SU-DHL-6 (cell line): ENCODE data around the gene MVP.

Source experiments
- H2AFZ ChIP-seq: fragments of 200-600 bp; sonication (generic); 2 replicates; pipeline ENCODE4 v1.6.1; 2014; ENCODE audit warnings: low read depth, mild to moderate bottlenecking, moderate library complexity, mixed read lengths, antibody characterized with exemption, low read length; ENCODE audit not compliant: severe bottlenecking
- H3F3A ChIP-seq: fragments of 200-600 bp; shearing (Covaris generic); 2 replicates; pipeline ENCODE4 v1.6.0; 2016; ENCODE audit warnings: antibody characterized with exemption, mild to moderate bottlenecking; ENCODE audit not compliant: insufficient read depth
- H3K27ac ChIP-seq: fragments of 200-600 bp; sonication (generic); 2 replicates; pipeline ENCODE4 v1.5.1; 2016; ENCODE audit warnings: low read depth, mild to moderate bottlenecking, low read length, moderate library complexity, mixed read lengths
- H3K27me3 ChIP-seq: fragments of 200-600 bp; sonication (generic), shearing (Covaris generic); 2 replicates; pipeline ENCODE4 v1.6.0; 2014; ENCODE audit warnings: mild to moderate bottlenecking, low read length
- H3K36me3 ChIP-seq: fragments of 200-600 bp; sonication (generic); 2 replicates; pipeline ENCODE4 v1.6.1; 2014; ENCODE audit warnings: mild to moderate bottlenecking, low read length, mixed read lengths
- H3K4me2 ChIP-seq: fragments of 300-600, 200-600 bp; shearing (Covaris generic), sonication (generic); 2 replicates; pipeline ENCODE4 v1.6.0; 2014; ENCODE audit warnings: low read length, low read depth, mild to moderate bottlenecking; ENCODE audit not compliant: poor library complexity, severe bottlenecking
- H3K4me3 ChIP-seq: fragments of 200-600 bp; sonication (generic); 2 replicates; pipeline ENCODE4 v1.5.1; 2014; ENCODE audit warnings: antibody characterized with exemption, low read length, mild to moderate bottlenecking, mixed read lengths; ENCODE audit not compliant: insufficient read depth, poor library complexity, severe bottlenecking
- H3K79me2 ChIP-seq: fragments of 200-600 bp; sonication (generic); 2 replicates; pipeline ENCODE4 v1.6.1; 2014; ENCODE audit warnings: mild to moderate bottlenecking, low read length, moderate library complexity; ENCODE audit not compliant: insufficient read depth
- H3K9ac ChIP-seq: fragments of 200-600 bp; sonication (generic); 2 replicates; pipeline ENCODE4 v1.7.0; 2014; ENCODE audit warnings: mild to moderate bottlenecking, low read length
- H3K9me2 ChIP-seq: fragments of 200-600 bp; sonication (generic); replicated peaks from 2 replicates; pipeline ENCODE4 v1.6.1; 2014; ENCODE audit warnings: low read length; ENCODE audit not compliant: insufficient read depth
- H3K9me3 ChIP-seq: fragments of 200-600 bp; sonication (generic); 2 replicates; pipeline ENCODE4 v1.6.1; 2014; ENCODE audit warnings: low read length, mixed read lengths; ENCODE audit not compliant: insufficient read depth
- H4K20me1 ChIP-seq: fragments of 200-600 bp; sonication (generic); 2 replicates; pipeline ENCODE4 v1.6.1; 2014; ENCODE audit warnings: low read depth, mild to moderate bottlenecking, antibody characterized with exemption, low read length, moderate library complexity, mixed read lengths
- CTCF ChIP-seq: fragments of 200-600 bp; sonication (generic); IDR thresholded peaks from one replicate; pipeline ENCODE4 v1.5.1; 2017; ENCODE audit warnings: antibody characterized with exemption, mild to moderate bottlenecking, low read length, moderate library complexity; ENCODE audit not compliant: insufficient read depth, poor library complexity, severe bottlenecking
- EZH2phosphoT487 ChIP-seq: fragments of 200-600 bp; sonication (generic), shearing (Covaris generic); conservative IDR thresholded peaks from 2 replicates; pipeline ENCODE4 v1.6.1; 2018; ENCODE audit warnings: mild to moderate bottlenecking, antibody characterized with exemption, low read length, moderate library complexity, mixed read lengths

Gene MVP

GRCh38 chr16:29794231-29794710, 26.0 kb upstream of the MVP start:
- Histone ChIP-seq H4K20me1 (peaks cover 7% of the 10 kb centered on the region; the same call in 1 of the 2 replicates), H3K36me3 (peaks cover 25% of the 10 kb centered on the region), H3K9ac (no peak overlapping the region), H3K9me2 (no peaks in the 10 kb centered on the region), H3K79me2 (peaks cover 69% of the 10 kb centered on the region), H3K27me3 (no peaks in the 10 kb centered on the region), H3K27ac (no peak overlapping the region), H3K4me2 (no peak overlapping the region), H3K4me3 (no peak overlapping the region), H3K9me3 (no peaks in the 10 kb centered on the region), H2AFZ (no peak overlapping the region), H3F3A (no peaks in the 10 kb centered on the region)
- TF ChIP-seq EZH2phosphoT487 (no peak), CTCF (no peak)

GRCh38 chr16:29802416-29802935, 17.8 kb upstream of the MVP start:
- no peaks in the 10 kb centered on the region for H3K9me2 ChIP-seq
- no peaks in the 10 kb centered on the region for H3K9me3 ChIP-seq
- TF ChIP-seq CTCF = no peak
- TF ChIP-seq EZH2phosphoT487 = no peak
- peaks cover 21% of the 10 kb centered on the region for H3K36me3 ChIP-seq
- H2AFZ ChIP-seq = no peak overlapping the region
- H4K20me1 ChIP-seq = no peaks in the 10 kb centered on the region
- H3K4me2 ChIP-seq = no peak overlapping the region
- H3F3A ChIP-seq = peaks cover 31% of the 10 kb centered on the region
- H3K4me3 ChIP-seq = no peak overlapping the region
- H3K27me3 ChIP-seq = no peaks in the 10 kb centered on the region
- H3K9ac ChIP-seq = no peak overlapping the region
- H3K27ac ChIP-seq = no peak overlapping the region
- peaks cover 6% of the 10 kb centered on the region; the same call in 1 of the 2 replicates for H3K79me2 ChIP-seq

GRCh38 chr16:29804020-29804419, 16.2 kb upstream of the MVP start:
- H3K36me3 ChIP-seq = peaks cover 16% of the 10 kb centered on the region
- H3K9me2 ChIP-seq = no peaks in the 10 kb centered on the region
- no peak for TF ChIP-seq EZH2phosphoT487
- H3K4me3 ChIP-seq = peak overlapping the region; percentile 64
- H3K79me2 ChIP-seq = peaks cover 12% of the 10 kb centered on the region; the same call in 1 of the 2 replicates
- no peak overlapping the region for H2AFZ ChIP-seq
- no peaks in the 10 kb centered on the region for H3K27me3 ChIP-seq
- peaks cover 8% of the 10 kb centered on the region for H4K20me1 ChIP-seq
- peak overlapping the region; percentile 87 for H3K4me2 ChIP-seq
- H3F3A ChIP-seq = peaks cover 39% of the 10 kb centered on the region
- peak overlapping the region; percentile 88 for H3K9ac ChIP-seq
- H3K9me3 ChIP-seq = no peaks in the 10 kb centered on the region
- H3K27ac ChIP-seq = peak overlapping the region; percentile 93

GRCh38 chr16:29804455-29805231, 15.6 kb upstream of the MVP start:
- H2AFZ ChIP-seq = no peak overlapping the region
- H3K79me2 ChIP-seq = peaks cover 12% of the 10 kb centered on the region; the same call in 1 of the 2 replicates
- peak overlapping the region; percentile 87 for H3K4me2 ChIP-seq
- peaks cover 17% of the 10 kb centered on the region for H3K36me3 ChIP-seq
- H3F3A ChIP-seq = peaks cover 41% of the 10 kb centered on the region
- peaks cover 8% of the 10 kb centered on the region for H4K20me1 ChIP-seq
- H3K27ac ChIP-seq = peak overlapping the region; percentile 93
- H3K27me3 ChIP-seq = no peaks in the 10 kb centered on the region
- peak overlapping the region; percentile 88 for H3K9ac ChIP-seq
- TF ChIP-seq CTCF (no peak), EZH2phosphoT487 (no peak)
- peak overlapping the region; percentile 64 for H3K4me3 ChIP-seq
- no peaks in the 10 kb centered on the region for H3K9me2 ChIP-seq
- H3K9me3 ChIP-seq = no peaks in the 10 kb centered on the region
